ENCODE data around the gene LSAMP. TPM values are rescaled to one million over a fixed set of nuclear protein-coding genes. Genes with fewer than 3 reads are reported as not detected.

Gene LSAMP
- total and polyA plus RNA-seq, 2 of the 4 experiments (the other 2 are of a cell fraction) = 7.9 to 8.0 TPM

GRCh38 chr3:116007000-116007399, 438.3 kb downstream of the LSAMP start:
- Histone ChIP-seq H4K5ac (ENCODE audit: low read depth, low read length) (no peak overlapping the region), H3K14ac (replicated peaks; ENCODE audit: low read depth, low read length) (no peak overlapping the region), H3K9me1 (ENCODE audit: insufficient read depth, low read length) (no peaks in the 10 kb centered on the region), H2AFZ (replicated peaks; ENCODE audit: low read length, poor library complexity) (no peak overlapping the region), H3K4me2 (ENCODE audit: low read depth, low read length) (no peak overlapping the region), H3K27me3 (ENCODE audit: control insufficient read depth, insufficient read depth, low read length) (no peaks in the 10 kb centered on the region), H3K4ac (ENCODE audit: low read depth, low read length) (no peak overlapping the region), H3K9me3 (ENCODE audit: control insufficient read depth, insufficient read depth, low read length) (no peaks in the 10 kb centered on the region), H4K91ac (ENCODE audit: insufficient read depth, low read depth, low read length) (no peak overlapping the region), H3K9ac (ENCODE audit: low read depth, low read length) (no peak overlapping the region), H2BK120ac (ENCODE audit: low read depth, low read length) (no peak overlapping the region), H2AK9ac (replicated peaks; ENCODE audit: low read depth, low read length, poor library complexity) (no peak overlapping the region), H3K18ac (ENCODE audit: low read depth, low read length) (no peak overlapping the region), H3K56ac (ENCODE audit: extremely low read depth, insufficient read depth, low read length) (no peak overlapping the region), H3K27ac (ENCODE audit: insufficient read depth, low read length) (no peak overlapping the region), H4K20me1 (ENCODE audit: insufficient read depth, low read length) (no peaks in the 10 kb centered on the region), H3K36me3 (ENCODE audit: control insufficient read depth, insufficient read depth, low read length) (no peaks in the 10 kb centered on the region), H3K4me1 (ENCODE audit: control insufficient read depth, insufficient read depth, low read length) (0 out of 2 replicates have a peak, but pooled peaks cover 4% of the 10 kb centered on the region), H2BK15ac (ENCODE audit: low read depth, low read length) (no peak overlapping the region), H3K79me1 (ENCODE audit: low read depth in 1 of 2, low read length in 2 of 2) (no peaks in the 10 kb centered on the region), H2BK20ac (ENCODE audit: low read depth, low read length) (no peak overlapping the region), H4K8ac (ENCODE audit: low read depth in 2 of 2, low read length in 2 of 2) (no peak overlapping the region), H3K23ac (ENCODE audit: low read depth, low read length) (no peak overlapping the region), H3K4me3 (ENCODE audit: insufficient read depth, low read depth, low read length) (no peak overlapping the region), H2BK5ac (ENCODE audit: low read depth, low read length, poor library complexity, severe bottlenecking) (no peak overlapping the region), H2AK5ac (ENCODE audit: low read depth, low read length) (no peak overlapping the region)
- dilution Hi-C loops (cut with HindIII; ENCODE audit: low sequenced_read_pairs, unreplicated experiment) (no loop called here), in situ Hi-C loops (cut with MboI; ENCODE audit: low sequenced_read_pairs) (no loop called here), intact Hi-C loops (cut with micrococcal nuclease) (loop anchor here (10.0 kb wide), 1 partner anchor 438 kb away; the partner anchor contains the start of gene LSAMP)
- ChIA-PET POLR2A (ENCODE audit: unreplicated experiment) (no interaction called here), CTCF (no interaction called here)
- no peak for ATAC-seq (ENCODE audit: low read depth)
- no TSS peak for BruUV-seq (replicated peaks)
- DNase-seq = no peak
- no peak for TF ChIP-seq SMC3 (IDR thresholded peaks at IDR 0.05; ENCODE audit: low read depth, low read length)
- no peak for TF ChIP-seq ELK1 (IDR thresholded peaks at IDR 0.05; ENCODE audit: borderline replicate concordance, low read depth, low read length)
- no peak for TF ChIP-seq FOS (IDR thresholded peaks at IDR 0.05; ENCODE audit: low read depth, low read length)
- TF ChIP-seq USF2 (IDR thresholded peaks at IDR 0.05; ENCODE audit: low read depth, low read length) = no peak
- no peak for TF ChIP-seq BHLHE40 (IDR thresholded peaks at IDR 0.05; ENCODE audit: low read depth, low read length)
- no peak for TF ChIP-seq MXI1 (IDR thresholded peaks at IDR 0.05; ENCODE audit: borderline replicate concordance, low read depth, low read length)
- TF ChIP-seq NFE2L2 (IDR thresholded peaks at IDR 0.05; ENCODE audit: low read depth, low read length) = no peak
- no peak for TF ChIP-seq MAZ (IDR thresholded peaks at IDR 0.05; ENCODE audit: borderline replicate concordance, low read depth, low read length)
- TF ChIP-seq RAD21 (IDR thresholded peaks at IDR 0.05; ENCODE audit: low read length) = no peak
- TF ChIP-seq POLR2A (IDR thresholded peaks at IDR 0.05; ENCODE audit: low read depth, low read length) = no peak
- no peak for TF ChIP-seq RFX5 (IDR thresholded peaks at IDR 0.05; ENCODE audit: low read depth, low read length)
- TF ChIP-seq MAFK (IDR thresholded peaks at IDR 0.05; ENCODE audit: low read depth, low read length) = no peak
- TF ChIP-seq CHD1 (IDR thresholded peaks at IDR 0.05; ENCODE audit: low read depth, low read length) = no peak
- 100% methylated on average over 1 of the region's 2 CpGs; no CpG with 5 or more reads in 1 of the 2 experiments for WGBS, 2 experiments (ENCODE audit: extremely low coverage in 2 of 2, insufficient read length in 1 of 2)
